ENCODE data around the gene MED7.
A peak's percentile ranks its signal among the peaks of the same experiment; 100 is the strongest.

The MED7 gene

GRCh38 chr5:157142317-157143126 lies at the start of gene MED7:
Gene MED7, minus strand, starts transcription at chr5:157142865. Its CDS starts 3,434 bp downstream, at chr5:157139431.
- Histone ChIP-seq H3K4me2 (ENCODE audit: insufficient read depth, low read length) (peak within 1 kb of the TSS; percentile 73), H3K9ac (ENCODE audit: low read depth, low read length) (peak within 1 kb of the TSS; percentile 90), H3K36me3 (ENCODE audit: insufficient read depth, low read length) (peaks cover 18% of the 10 kb centered on the region), H4K20me1 (ENCODE audit: insufficient read depth, low read length) (no peaks in the 10 kb centered on the region), H3K27ac (ENCODE audit: low read length) (peak within 1 kb of the TSS; percentile 84), H3K27me3 (ENCODE audit: insufficient read depth, low read length, poor library complexity) (no peaks in the 10 kb centered on the region), H2AFZ (ENCODE audit: low read depth, low read length) (peak within 1 kb of the TSS; percentile 88), H3K79me2 (ENCODE audit: insufficient read depth, low read length) (peaks cover 49% of the 10 kb centered on the region), H3K4me3 (ENCODE audit: low read depth in 1 of 2, low read length in 2 of 2) (peak within 1 kb of the TSS; percentile 49 to 80), H3K4me1 (ENCODE audit: insufficient read depth, low read length) (peaks cover 26% of the 10 kb centered on the region), H3K9me3 (ENCODE audit: insufficient read depth, low read length, severe bottlenecking) (no peaks in the 10 kb centered on the region)
- TF ChIP-seq EZH2 (IDR thresholded peaks at IDR 0.05; ENCODE audit: borderline replicate concordance, low read depth, low read length, severe bottlenecking), result no peak
- no peak for TF ChIP-seq CTCF (IDR thresholded peaks at IDR 0.05; ENCODE audit: borderline replicate concordance, extremely low read depth, low read length, poor library complexity, severe bottlenecking)
- peak; percentile 98 for DNase-seq
- peak; percentile 98 for ATAC-seq (ENCODE audit: insufficient read depth, low read depth)

- H3K4me1 ChIP-seq (ENCODE audit: insufficient read depth, low read length), result peaks cover 83% of the 10 kb centered on the region
- H3K79me2 ChIP-seq (ENCODE audit: insufficient read depth, low read length), result peaks cover 100% of the 10 kb centered on the region
- no peak for TF ChIP-seq EZH2 (IDR thresholded peaks at IDR 0.05; ENCODE audit: borderline replicate concordance, low read depth, low read length, severe bottlenecking)
- DNase-seq (no peak), ATAC-seq (ENCODE audit: insufficient read depth, low read depth) (no peak)
- H3K36me3 ChIP-seq (ENCODE audit: insufficient read depth, low read length), result peaks cover 74% of the 10 kb centered on the region
- H3K4me2 ChIP-seq (ENCODE audit: insufficient read depth, low read length), result peak overlapping the region; percentile 43; the same call in 1 of the 2 replicates
- H3K9me3 ChIP-seq (ENCODE audit: insufficient read depth, low read length, severe bottlenecking), result no peaks in the 10 kb centered on the region
- no peak overlapping the region for H3K27ac ChIP-seq (ENCODE audit: low read length)
- no peaks in the 10 kb centered on the region for H3K27me3 ChIP-seq (ENCODE audit: insufficient read depth, low read length, poor library complexity)
- no peak overlapping the region for H3K9ac ChIP-seq (ENCODE audit: low read depth, low read length)
- H4K20me1 ChIP-seq (ENCODE audit: insufficient read depth, low read length), result peaks cover 42% of the 10 kb centered on the region
- H3K4me3 ChIP-seq (ENCODE audit: low read depth in 1 of 2, low read length in 2 of 2), result no peak overlapping the region
- no peak overlapping the region for H2AFZ ChIP-seq (ENCODE audit: low read depth, low read length)
Measured at GRCh38 chr5:157189223-157189622, 46.6 kb upstream of the MED7 start.

GRCh38 chr5:157188270-157188669 lies 45.6 kb upstream of the MED7 start:
- Histone ChIP-seq H3K27ac (ENCODE audit: low read length) (peak overlapping the region; percentile 41; the same call in 1 of the 2 replicates), H3K36me3 (ENCODE audit: insufficient read depth, low read length) (peaks cover 74% of the 10 kb centered on the region), H3K4me3 (ENCODE audit: low read depth in 1 of 2, low read length in 2 of 2) (peak overlapping the region in 1 of 2 experiments; percentile 10; a peak in 1 of 4 replicates), H3K79me2 (ENCODE audit: insufficient read depth, low read length) (peaks cover 100% of the 10 kb centered on the region), H3K4me1 (ENCODE audit: insufficient read depth, low read length) (peaks cover 83% of the 10 kb centered on the region), H3K9ac (ENCODE audit: low read depth, low read length) (no peak overlapping the region), H3K9me3 (ENCODE audit: insufficient read depth, low read length, severe bottlenecking) (no peaks in the 10 kb centered on the region), H4K20me1 (ENCODE audit: insufficient read depth, low read length) (peaks cover 38% of the 10 kb centered on the region), H2AFZ (ENCODE audit: low read depth, low read length) (no peak overlapping the region), H3K27me3 (ENCODE audit: insufficient read depth, low read length, poor library complexity) (no peaks in the 10 kb centered on the region), H3K4me2 (ENCODE audit: insufficient read depth, low read length) (peak overlapping the region; percentile 43; the same call in 1 of the 2 replicates)
- DNase-seq (no peak), ATAC-seq (ENCODE audit: insufficient read depth, low read depth) (peak; percentile 47)
- TF ChIP-seq EZH2 (IDR thresholded peaks at IDR 0.05; ENCODE audit: borderline replicate concordance, low read depth, low read length, severe bottlenecking) (no peak), CTCF (IDR thresholded peaks at IDR 0.05; ENCODE audit: borderline replicate concordance, extremely low read depth, low read length, poor library complexity, severe bottlenecking) (no peak)
